Measurements from ENCODE around the gene FBXW9.
"Not testable (repeated sequence)": the region's sequence is repeated elsewhere in the genome, so short reads cannot be mapped to it uniquely, and the experiment has no call there.

Gene FBXW9

DNA sequence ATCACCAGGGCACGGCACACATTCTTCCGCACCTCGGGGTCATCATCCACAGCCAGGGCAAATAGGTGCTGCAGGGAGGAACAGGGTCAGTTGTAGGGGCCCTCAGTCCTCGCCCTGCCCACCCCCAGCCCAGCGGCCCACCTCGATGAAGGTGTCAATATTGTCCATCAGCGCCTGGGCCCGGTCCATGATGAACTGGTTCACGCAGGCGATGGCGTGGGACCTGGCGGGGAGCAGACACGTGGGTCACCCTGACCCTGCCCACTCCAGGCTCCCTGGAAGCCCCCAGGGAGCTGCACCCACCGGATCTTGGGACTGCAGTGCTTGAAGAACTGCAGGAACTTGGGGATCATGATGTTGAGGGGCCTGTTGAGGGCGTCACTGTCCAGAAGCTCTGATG lies 18.7 kb upstream of the FBXW9 start:
- H3K36me3 ChIP-seq (ENCODE audit: control insufficient read depth in 5 of 5, insufficient read depth in 5 of 5, low read length in 5 of 5), result peaks cover 0 to 75% (median 70%) of the 10 kb centered on the region in 5 donors
- H3K9me3 ChIP-seq (ENCODE audit: control insufficient read depth in 5 of 5, low read length in 5 of 5), result no peaks in the 10 kb centered on the region
- no peaks in the 10 kb centered on the region for H3K27me3 ChIP-seq (ENCODE audit: control insufficient read depth in 5 of 5, insufficient read depth in 4 of 5, low read length in 5 of 5)
- H3K4me3 ChIP-seq (ENCODE audit: low read depth in 1 of 5, low read length in 5 of 5), result no peak overlapping the region
- no peak overlapping the region for H3K9ac ChIP-seq (ENCODE audit: low read length in 5 of 5)
- peaks cover 0 to 4% (median under 1%) of the 10 kb centered on the region in 5 donors for H3K4me1 ChIP-seq (ENCODE audit: control insufficient read depth in 5 of 5, insufficient read depth in 5 of 5, low read length in 5 of 5)
- H3K27ac ChIP-seq (ENCODE audit: low read depth, low read length), result no peak overlapping the region

GRCh38 chr19:12713304-12713703 lies 16.9 kb upstream of the FBXW9 start:
- H3K4me3 ChIP-seq (ENCODE audit: low read depth in 1 of 5, low read length in 5 of 5); H3K9me3 ChIP-seq (ENCODE audit: control insufficient read depth in 5 of 5, low read length in 5 of 5); H3K27me3 ChIP-seq (ENCODE audit: control insufficient read depth in 5 of 5, insufficient read depth in 4 of 5, low read length in 5 of 5); H3K4me1 ChIP-seq (ENCODE audit: control insufficient read depth in 5 of 5, insufficient read depth in 5 of 5, low read length in 5 of 5); H3K9ac ChIP-seq (ENCODE audit: low read length in 5 of 5); H3K27ac ChIP-seq (ENCODE audit: low read depth, low read length): not testable (repeated sequence)
- peaks cover 0 to 84% (median 74%) of the 10 kb centered on the region in 5 donors for H3K36me3 ChIP-seq (ENCODE audit: control insufficient read depth in 5 of 5, insufficient read depth in 5 of 5, low read length in 5 of 5)

DNA sequence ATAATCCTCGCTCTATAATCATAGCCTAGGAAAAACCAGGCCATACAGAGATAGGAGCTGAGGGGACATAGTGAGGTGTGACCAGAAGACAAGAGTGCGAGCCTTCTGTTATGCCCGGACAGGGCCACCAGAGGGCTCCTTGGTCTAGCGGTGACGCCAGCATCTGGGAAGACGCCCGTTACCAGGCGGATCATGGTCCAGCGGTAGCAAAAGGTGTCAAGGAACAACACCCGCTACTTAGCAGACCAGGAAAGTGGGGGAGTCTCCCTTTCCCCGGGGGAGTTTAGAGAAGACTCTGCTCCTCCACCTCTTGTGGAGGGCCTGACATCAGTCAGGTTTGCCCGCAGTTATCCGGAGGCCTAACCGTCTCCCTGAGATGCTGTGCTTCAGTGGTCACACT lies 15.6 kb upstream of the FBXW9 start:
- not testable (repeated sequence) for H3K9me3 ChIP-seq (ENCODE audit: control insufficient read depth in 5 of 5, low read length in 5 of 5); H3K4me3 ChIP-seq (ENCODE audit: low read depth in 1 of 5, low read length in 5 of 5); H3K9ac ChIP-seq (ENCODE audit: low read length in 5 of 5); H3K27ac ChIP-seq (ENCODE audit: low read depth, low read length); H3K4me1 ChIP-seq (ENCODE audit: control insufficient read depth in 5 of 5, insufficient read depth in 5 of 5, low read length in 5 of 5); H3K27me3 ChIP-seq (ENCODE audit: control insufficient read depth in 5 of 5, insufficient read depth in 4 of 5, low read length in 5 of 5)
- H3K36me3 ChIP-seq (ENCODE audit: control insufficient read depth in 5 of 5, insufficient read depth in 5 of 5, low read length in 5 of 5), result peaks cover 0 to 79% (median 68%) of the 10 kb centered on the region in 5 donors

- H3K27ac ChIP-seq (ENCODE audit: low read depth, low read length), result no peak overlapping the region
- peaks cover 0 to 80% (median 70%) of the 10 kb centered on the region in 5 donors for H3K36me3 ChIP-seq (ENCODE audit: control insufficient read depth in 5 of 5, insufficient read depth in 5 of 5, low read length in 5 of 5)
- no peak overlapping the region for H3K9ac ChIP-seq (ENCODE audit: low read length in 5 of 5)
- no peak overlapping the region for H3K4me3 ChIP-seq (ENCODE audit: low read depth in 1 of 5, low read length in 5 of 5)
- no peaks in the 10 kb centered on the region for H3K4me1 ChIP-seq (ENCODE audit: control insufficient read depth in 5 of 5, insufficient read depth in 5 of 5, low read length in 5 of 5)
- H3K9me3 ChIP-seq (ENCODE audit: control insufficient read depth in 5 of 5, low read length in 5 of 5), result no peaks in the 10 kb centered on the region
- H3K27me3 ChIP-seq (ENCODE audit: control insufficient read depth in 5 of 5, insufficient read depth in 4 of 5, low read length in 5 of 5), result no peaks in the 10 kb centered on the region
Measured at GRCh38 chr19:12711187-12711586, 14.8 kb upstream of the FBXW9 start.

DNA sequence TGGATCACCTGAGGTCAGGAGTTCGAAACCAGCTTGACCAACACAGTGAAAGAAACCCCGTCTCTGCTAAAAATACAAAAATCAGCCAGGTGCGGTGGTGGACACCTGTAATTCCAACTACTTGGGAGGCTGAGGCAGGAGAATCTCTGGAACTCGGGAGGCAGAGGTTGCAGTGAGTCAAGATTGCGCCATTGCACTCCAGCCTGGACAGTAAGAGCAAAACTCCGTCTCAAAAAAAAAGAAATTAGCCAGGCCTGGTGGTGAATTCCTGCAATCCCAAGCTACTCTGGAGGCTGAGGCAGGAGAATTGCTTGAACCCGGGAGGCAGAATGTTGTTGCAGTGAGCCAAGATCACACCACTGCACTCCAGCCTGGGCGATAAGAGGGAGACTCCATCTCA lies 12.2 kb upstream of the FBXW9 start:
- Histone ChIP-seq H3K9ac (ENCODE audit: low read length in 5 of 5) (no peak overlapping the region), H3K36me3 (ENCODE audit: control insufficient read depth in 5 of 5, insufficient read depth in 5 of 5, low read length in 5 of 5) (peaks cover 0 to 82% (median 68%) of the 10 kb centered on the region in 5 donors), H3K27ac (ENCODE audit: low read depth, low read length) (no peak overlapping the region), H3K4me3 (ENCODE audit: low read depth in 1 of 5, low read length in 5 of 5) (no peak overlapping the region), H3K27me3 (ENCODE audit: control insufficient read depth in 5 of 5, insufficient read depth in 4 of 5, low read length in 5 of 5) (no peaks in the 10 kb centered on the region), H3K4me1 (ENCODE audit: control insufficient read depth in 5 of 5, insufficient read depth in 5 of 5, low read length in 5 of 5) (no peaks in the 10 kb centered on the region), H3K9me3 (ENCODE audit: control insufficient read depth in 5 of 5, low read length in 5 of 5) (no peaks in the 10 kb centered on the region)

GRCh38 chr19:12706332-12706718 lies 9.9 kb upstream of the FBXW9 start:
- no peak overlapping the region for H3K9ac ChIP-seq (ENCODE audit: low read length in 5 of 5)
- H3K4me1 ChIP-seq (ENCODE audit: control insufficient read depth in 5 of 5, insufficient read depth in 5 of 5, low read length in 5 of 5), result no peaks in the 10 kb centered on the region
- H3K4me3 ChIP-seq (ENCODE audit: low read depth in 1 of 5, low read length in 5 of 5), result no peak overlapping the region
- no peaks in the 10 kb centered on the region for H3K9me3 ChIP-seq (ENCODE audit: control insufficient read depth in 5 of 5, low read length in 5 of 5)
- no peak overlapping the region for H3K27ac ChIP-seq (ENCODE audit: low read depth, low read length)
- H3K27me3 ChIP-seq (ENCODE audit: control insufficient read depth in 5 of 5, insufficient read depth in 4 of 5, low read length in 5 of 5), result no peaks in the 10 kb centered on the region
- peaks cover 0 to 90% (median 74%) of the 10 kb centered on the region in 5 donors for H3K36me3 ChIP-seq (ENCODE audit: control insufficient read depth in 5 of 5, insufficient read depth in 5 of 5, low read length in 5 of 5)

DNA sequence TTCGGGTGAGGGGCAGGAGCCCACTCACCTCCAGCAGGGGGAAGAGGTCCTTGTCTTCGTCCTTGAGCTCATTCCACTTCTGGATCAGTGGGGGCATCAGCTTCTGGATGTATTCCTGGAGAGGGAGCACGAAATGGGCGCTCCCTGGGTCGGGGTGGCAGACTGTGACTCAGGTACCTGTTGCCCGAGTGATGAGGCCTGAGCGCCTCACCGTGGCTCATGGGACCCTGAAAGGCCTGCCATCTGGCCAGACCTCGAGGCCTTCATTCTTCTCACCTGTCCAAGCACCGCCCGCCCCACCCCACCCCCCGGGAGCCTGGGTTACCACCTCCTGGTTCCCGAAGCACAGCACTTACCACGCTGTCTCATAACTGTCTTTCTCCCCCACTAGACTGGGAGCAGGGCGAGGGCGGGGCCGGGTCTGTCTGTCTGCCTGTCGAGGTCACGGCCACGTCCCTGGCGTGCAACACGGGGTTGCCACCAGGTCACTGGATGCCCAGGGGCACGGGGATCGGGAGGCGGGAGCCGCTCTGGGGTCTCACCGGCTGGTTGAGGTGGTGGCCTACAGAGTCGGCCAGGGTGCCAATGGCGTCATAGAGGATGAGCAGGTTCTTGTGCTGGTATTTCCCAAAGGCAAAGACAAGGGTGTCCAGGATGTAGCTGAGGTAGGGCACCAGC lies 9.4 kb upstream of the FBXW9 start:
- H3K9ac ChIP-seq (ENCODE audit: low read length in 5 of 5), result no peak overlapping the region
- no peaks in the 10 kb centered on the region for H3K9me3 ChIP-seq (ENCODE audit: control insufficient read depth in 5 of 5, low read length in 5 of 5)
- H3K4me3 ChIP-seq (ENCODE audit: low read depth in 1 of 5, low read length in 5 of 5), result no peak overlapping the region
- H3K36me3 ChIP-seq (ENCODE audit: control insufficient read depth in 5 of 5, insufficient read depth in 5 of 5, low read length in 5 of 5), result peaks cover 0 to 91% (median 75%) of the 10 kb centered on the region in 5 donors
- H3K27me3 ChIP-seq (ENCODE audit: control insufficient read depth in 5 of 5, insufficient read depth in 4 of 5, low read length in 5 of 5), result no peaks in the 10 kb centered on the region
- no peaks in the 10 kb centered on the region for H3K4me1 ChIP-seq (ENCODE audit: control insufficient read depth in 5 of 5, insufficient read depth in 5 of 5, low read length in 5 of 5)
- H3K27ac ChIP-seq (ENCODE audit: low read depth, low read length), result no peak overlapping the region

GRCh38 chr19:12705169-12705568 lies 8.7 kb upstream of the FBXW9 start:
- no peak overlapping the region for H3K27ac ChIP-seq (ENCODE audit: low read depth, low read length)
- H3K36me3 ChIP-seq (ENCODE audit: control insufficient read depth in 5 of 5, insufficient read depth in 5 of 5, low read length in 5 of 5), result peaks cover 0 to 91% (median 75%) of the 10 kb centered on the region in 5 donors
- no peaks in the 10 kb centered on the region for H3K27me3 ChIP-seq (ENCODE audit: control insufficient read depth in 5 of 5, insufficient read depth in 4 of 5, low read length in 5 of 5)
- H3K4me3 ChIP-seq (ENCODE audit: low read depth in 1 of 5, low read length in 5 of 5), result no peak overlapping the region
- no peaks in the 10 kb centered on the region for H3K9me3 ChIP-seq (ENCODE audit: control insufficient read depth in 5 of 5, low read length in 5 of 5)
- H3K4me1 ChIP-seq (ENCODE audit: control insufficient read depth in 5 of 5, insufficient read depth in 5 of 5, low read length in 5 of 5), result no peaks in the 10 kb centered on the region
- no peak overlapping the region for H3K9ac ChIP-seq (ENCODE audit: low read length in 5 of 5)

- no peak overlapping the region for H3K9ac ChIP-seq (ENCODE audit: low read length in 5 of 5)
- H3K27me3 ChIP-seq (ENCODE audit: control insufficient read depth in 5 of 5, insufficient read depth in 4 of 5, low read length in 5 of 5), result no peaks in the 10 kb centered on the region
- H3K9me3 ChIP-seq (ENCODE audit: control insufficient read depth in 5 of 5, low read length in 5 of 5), result no peaks in the 10 kb centered on the region
- no peak overlapping the region for H3K4me3 ChIP-seq (ENCODE audit: low read depth in 1 of 5, low read length in 5 of 5)
- H3K4me1 ChIP-seq (ENCODE audit: control insufficient read depth in 5 of 5, insufficient read depth in 5 of 5, low read length in 5 of 5), result no peaks in the 10 kb centered on the region
- H3K36me3 ChIP-seq (ENCODE audit: control insufficient read depth in 5 of 5, insufficient read depth in 5 of 5, low read length in 5 of 5), result peaks cover 0 to 84% (median 70%) of the 10 kb centered on the region in 5 donors
- no peak overlapping the region for H3K27ac ChIP-seq (ENCODE audit: low read depth, low read length)
Measured at GRCh38 chr19:12703046-12703445, 6.6 kb upstream of the FBXW9 start.

- Histone ChIP-seq H3K4me3 (ENCODE audit: low read depth in 1 of 5, low read length in 5 of 5) (no peak overlapping the region), H3K9me3 (ENCODE audit: control insufficient read depth in 5 of 5, low read length in 5 of 5) (no peaks in the 10 kb centered on the region), H3K9ac (ENCODE audit: low read length in 5 of 5) (no peak overlapping the region), H3K27me3 (ENCODE audit: control insufficient read depth in 5 of 5, insufficient read depth in 4 of 5, low read length in 5 of 5) (no peaks in the 10 kb centered on the region), H3K27ac (ENCODE audit: low read depth, low read length) (no peak overlapping the region), H3K4me1 (ENCODE audit: control insufficient read depth in 5 of 5, insufficient read depth in 5 of 5, low read length in 5 of 5) (peaks cover 2 to 7% (median 5%) of the 10 kb centered on the region in 5 donors), H3K36me3 (ENCODE audit: control insufficient read depth in 5 of 5, insufficient read depth in 5 of 5, low read length in 5 of 5) (peaks cover 0 to 80% (median 69%) of the 10 kb centered on the region in 5 donors)
Measured at GRCh38 chr19:12701596-12702282, 5.3 kb upstream of the FBXW9 start.
